Islet precursor cell (in vitro differentiated cells): ENCODE measurements around the gene KRTAP4-16.
"Not testable (repeated sequence)": the region's sequence is repeated elsewhere in the genome, so short reads cannot be mapped to it uniquely, and the experiment has no call there.

Source experiments
- DNase-seq: peaks from one replicate; pipeline ENCODE4 v3.0.0-alpha.2; 2018

KRTAP4-16 gene

GRCh38 chr17:41101586-41102259 is at the start of gene KRTAP4-16:
KRTAP4-16 (minus strand) TSS chr17:41102209; CDS start chr17:41102209, 0 bp downstream.
- DNase-seq, result no peak

GRCh38 chr17:41151525-41151924 is 49.5 kb upstream of the KRTAP4-16 start:
- DNase-seq, result no peak

GRCh38 chr17:41150026-41150425 is 48.0 kb upstream of the KRTAP4-16 start:
- no peak for DNase-seq

- no peak for DNase-seq
Measured at GRCh38 chr17:41149652-41149985, 47.6 kb upstream of the KRTAP4-16 start, which contains the start of gene KRTAP4-5. KRTAP4-5 (minus strand) TSS chr17:41149825; CDS start chr17:41149767, 58 bp downstream.

- DNase-seq, result not testable (repeated sequence)
Measured at GRCh38 chr17:41148971-41149651, 47.1 kb upstream of the KRTAP4-16 start.

GRCh38 chr17:41147531-41148204 is 45.7 kb upstream of the KRTAP4-16 start:
- no peak for DNase-seq

- no peak for DNase-seq
Measured at GRCh38 chr17:41145261-41145660, 43.3 kb upstream of the KRTAP4-16 start.

GRCh38 chr17:41144846-41145245 is 42.8 kb upstream of the KRTAP4-16 start:
- no peak for DNase-seq

GRCh38 chr17:41141361-41141760 is 39.4 kb upstream of the KRTAP4-16 start:
- no peak for DNase-seq

- no peak for DNase-seq
Measured at GRCh38 chr17:41140360-41141131, 38.5 kb upstream of the KRTAP4-16 start, which contains the start of gene KRTAP4-6. KRTAP4-6 (minus strand) TSS chr17:41140544; CDS start chr17:41140487, 57 bp downstream.

GRCh38 chr17:41139865-41140264 is 37.9 kb upstream of the KRTAP4-16 start:
- not testable (repeated sequence) for DNase-seq

- no peak for DNase-seq
Measured at GRCh38 chr17:41133880-41134735, 32.1 kb upstream of the KRTAP4-16 start.

- no peak for DNase-seq
Measured at GRCh38 chr17:41131979-41132378, 30.0 kb upstream of the KRTAP4-16 start.

- no peak for DNase-seq
Measured at GRCh38 chr17:41127371-41127770, 25.4 kb upstream of the KRTAP4-16 start.

- no peak for DNase-seq
Measured at GRCh38 chr17:41126412-41126811, 24.4 kb upstream of the KRTAP4-16 start.

GRCh38 chr17:41125064-41125463 is 23.1 kb upstream of the KRTAP4-16 start:
- DNase-seq, result no peak

GRCh38 chr17:41123991-41124371 is 22.0 kb upstream of the KRTAP4-16 start, which contains the start of gene KRTAP4-12:
KRTAP4-12 (minus strand) TSS chr17:41124182; CDS start chr17:41124122, 60 bp downstream.
- not testable (repeated sequence) for DNase-seq

- not testable (repeated sequence) for DNase-seq
Measured at GRCh38 chr17:41123292-41123990, 21.4 kb upstream of the KRTAP4-16 start.

GRCh38 chr17:41121742-41122141 is 19.7 kb upstream of the KRTAP4-16 start:
- no peak for DNase-seq

- DNase-seq, result not testable (repeated sequence)
Measured at GRCh38 chr17:41119696-41120690, 18.0 kb upstream of the KRTAP4-16 start.
